Measurements from ENCODE around the gene RAB40C.

The RAB40C gene

DNA sequence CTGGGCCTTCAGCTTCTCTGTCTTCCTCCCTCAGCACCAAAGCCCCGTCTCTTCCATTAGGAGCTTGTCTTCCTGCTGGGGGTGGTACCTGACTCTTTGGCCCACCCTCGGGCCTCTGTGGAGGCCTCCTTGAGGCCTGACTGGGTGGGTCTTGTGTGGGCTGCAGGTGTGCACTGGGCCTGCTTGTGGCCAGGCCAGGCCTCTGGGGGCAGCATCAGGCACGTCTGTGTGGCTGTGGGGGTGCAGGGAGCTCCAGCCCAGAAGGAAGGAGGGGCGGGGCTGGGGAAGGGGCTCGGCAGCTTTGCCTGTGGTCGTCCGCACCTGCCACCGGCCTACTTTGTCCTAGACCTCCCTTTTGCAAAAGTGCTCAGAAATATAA lies 13.1 kb upstream of the RAB40C start:
- Histone ChIP-seq H3K9me2 (replicated peaks; ENCODE audit: low read depth, low read length) (no peaks in the 10 kb centered on the region), H3F3A (ENCODE audit: low read depth) (no peaks in the 10 kb centered on the region), H3K4me1 (ENCODE audit: insufficient read depth, low read length, poor library complexity, severe bottlenecking) (peaks cover 14% of the 10 kb centered on the region), H3K4me3 (ENCODE audit: low read length, poor library complexity, severe bottlenecking) (peak overlapping the region; percentile 60), H3K79me2 (ENCODE audit: insufficient read depth, low read length) (no peaks in the 10 kb centered on the region), H3K36me3 (ENCODE audit: insufficient read depth, low read length) (no peaks in the 10 kb centered on the region), H4K20me1 (ENCODE audit: insufficient read depth, low read length, poor library complexity, severe bottlenecking) (no peaks in the 10 kb centered on the region), H3K9me3 (ENCODE audit: insufficient read depth, low read depth, low read length) (no peaks in the 10 kb centered on the region), H2AFZ (ENCODE audit: low read length) (0 out of 2 replicates have a peak overlapping the region, but pooled peaks have one; percentile 36), H3K4me2 (ENCODE audit: low read depth, low read length, poor library complexity, severe bottlenecking) (peak overlapping the region; percentile 70), H3K9ac (ENCODE audit: low read depth, low read length, poor library complexity, severe bottlenecking) (peak overlapping the region; percentile 58), H3K27me3 (ENCODE audit: insufficient read depth, low read length, poor library complexity, severe bottlenecking) (no peaks in the 10 kb centered on the region)
- TF ChIP-seq, protein P1, sequence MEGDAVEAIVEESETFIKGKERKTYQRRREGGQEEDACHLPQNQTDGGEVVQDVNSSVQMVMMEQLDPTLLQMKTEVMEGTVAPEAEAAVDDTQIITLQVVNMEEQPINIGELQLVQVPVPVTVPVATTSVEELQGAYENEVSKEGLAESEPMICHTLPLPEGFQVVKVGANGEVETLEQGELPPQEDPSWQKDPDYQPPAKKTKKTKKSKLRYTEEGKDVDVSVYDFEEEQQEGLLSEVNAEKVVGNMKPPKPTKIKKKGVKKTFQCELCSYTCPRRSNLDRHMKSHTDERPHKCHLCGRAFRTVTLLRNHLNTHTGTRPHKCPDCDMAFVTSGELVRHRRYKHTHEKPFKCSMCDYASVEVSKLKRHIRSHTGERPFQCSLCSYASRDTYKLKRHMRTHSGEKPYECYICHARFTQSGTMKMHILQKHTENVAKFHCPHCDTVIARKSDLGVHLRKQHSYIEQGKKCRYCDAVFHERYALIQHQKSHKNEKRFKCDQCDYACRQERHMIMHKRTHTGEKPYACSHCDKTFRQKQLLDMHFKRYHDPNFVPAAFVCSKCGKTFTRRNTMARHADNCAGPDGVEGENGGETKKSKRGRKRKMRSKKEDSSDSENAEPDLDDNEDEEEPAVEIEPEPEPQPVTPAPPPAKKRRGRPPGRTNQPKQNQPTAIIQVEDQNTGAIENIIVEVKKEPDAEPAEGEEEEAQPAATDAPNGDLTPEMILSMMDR (conservative IDR thresholded peaks at IDR 0.05; ENCODE audit: low read length), result peak; percentile 38
- TF ChIP-seq EZH2phosphoT487 (IDR thresholded peaks at IDR 0.05; ENCODE audit: borderline replicate concordance), result no peak

DNA sequence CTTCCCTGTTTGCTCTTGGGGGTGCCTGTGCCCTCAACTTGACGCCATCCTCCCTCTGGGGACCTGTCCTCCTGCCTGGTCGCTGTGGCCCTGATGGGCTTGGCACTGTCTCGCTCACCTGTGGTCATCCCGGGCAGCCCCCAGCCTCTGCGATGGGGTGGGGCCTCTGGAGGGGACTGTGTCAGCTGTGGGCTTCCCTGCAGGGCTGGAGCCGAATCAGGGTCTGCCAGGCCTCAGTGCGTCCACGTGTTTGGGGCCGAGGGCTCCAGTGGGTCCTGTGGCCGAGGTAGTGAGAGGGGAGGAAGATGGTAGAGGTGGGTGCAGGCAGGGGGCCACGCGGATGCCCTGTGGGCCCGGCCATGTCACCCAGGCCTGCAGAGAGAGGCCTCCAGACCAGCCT lies 12.1 kb upstream of the RAB40C start:
- TF ChIP-seq, protein P1 (conservative IDR thresholded peaks at IDR 0.05; ENCODE audit: low read length), result no peak
- TF ChIP-seq EZH2phosphoT487 (IDR thresholded peaks at IDR 0.05; ENCODE audit: borderline replicate concordance), result no peak
- no peak overlapping the region for H3K4me3 ChIP-seq (ENCODE audit: low read length, poor library complexity, severe bottlenecking)
- H4K20me1 ChIP-seq (ENCODE audit: insufficient read depth, low read length, poor library complexity, severe bottlenecking), result no peaks in the 10 kb centered on the region
- no peak overlapping the region for H3K4me2 ChIP-seq (ENCODE audit: low read depth, low read length, poor library complexity, severe bottlenecking)
- no peaks in the 10 kb centered on the region for H3K9me3 ChIP-seq (ENCODE audit: insufficient read depth, low read depth, low read length)
- H3K9ac ChIP-seq (ENCODE audit: low read depth, low read length, poor library complexity, severe bottlenecking), result no peak overlapping the region
- H2AFZ ChIP-seq (ENCODE audit: low read length), result no peak overlapping the region
- no peaks in the 10 kb centered on the region for H3K36me3 ChIP-seq (ENCODE audit: insufficient read depth, low read length)
- H3K27me3 ChIP-seq (ENCODE audit: insufficient read depth, low read length, poor library complexity, severe bottlenecking), result no peaks in the 10 kb centered on the region
- no peaks in the 10 kb centered on the region for H3K79me2 ChIP-seq (ENCODE audit: insufficient read depth, low read length)
- H3F3A ChIP-seq (ENCODE audit: low read depth), result no peaks in the 10 kb centered on the region
- H3K9me2 ChIP-seq (replicated peaks; ENCODE audit: low read depth, low read length), result no peaks in the 10 kb centered on the region
- peaks cover 14% of the 10 kb centered on the region for H3K4me1 ChIP-seq (ENCODE audit: insufficient read depth, low read length, poor library complexity, severe bottlenecking)

DNA sequence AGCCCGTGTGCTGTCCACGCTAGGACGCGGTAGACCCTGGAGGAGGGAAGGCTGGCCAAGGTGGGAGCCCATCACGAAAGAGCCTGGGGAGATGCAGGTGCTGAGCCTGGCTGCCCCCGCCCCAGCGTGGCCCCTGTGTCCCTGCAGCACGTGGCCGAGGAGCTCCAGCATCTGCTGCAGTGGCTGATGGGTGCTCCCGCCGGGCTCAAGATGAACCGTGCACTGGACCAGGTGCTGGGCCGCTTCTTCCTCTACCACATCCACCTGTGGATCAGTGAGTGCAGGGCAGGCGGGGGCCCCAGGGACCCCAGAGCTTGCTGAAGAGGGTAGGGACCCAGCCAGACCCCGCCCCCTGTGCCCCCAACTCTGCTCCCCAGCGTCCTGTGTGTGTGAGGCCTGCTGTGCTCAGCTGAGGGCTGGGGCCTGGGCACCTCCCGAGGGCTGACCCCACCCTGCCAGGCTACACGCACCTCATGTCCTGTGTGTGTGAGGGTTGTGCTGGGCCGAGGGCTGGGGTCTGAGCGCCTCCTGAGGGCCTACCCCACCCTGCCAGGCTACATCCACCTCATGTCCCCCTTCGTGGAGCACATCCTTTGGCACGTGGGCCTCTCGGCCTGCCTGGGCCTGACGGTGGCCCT lies 11.5 kb upstream of the RAB40C start:
- no peaks in the 10 kb centered on the region for H3K36me3 ChIP-seq (ENCODE audit: insufficient read depth, low read length)

More for the DNA sequence above, 11.5 kb upstream of the RAB40C start:
- no peaks in the 10 kb centered on the region for H3K9me2 ChIP-seq (replicated peaks; ENCODE audit: low read depth, low read length)
- no peaks in the 10 kb centered on the region for H3K27me3 ChIP-seq (ENCODE audit: insufficient read depth, low read length, poor library complexity, severe bottlenecking)
- H3K79me2 ChIP-seq (ENCODE audit: insufficient read depth, low read length), result no peaks in the 10 kb centered on the region
- no peak overlapping the region for H3K4me2 ChIP-seq (ENCODE audit: low read depth, low read length, poor library complexity, severe bottlenecking)
- no peaks in the 10 kb centered on the region for H4K20me1 ChIP-seq (ENCODE audit: insufficient read depth, low read length, poor library complexity, severe bottlenecking)
- H2AFZ ChIP-seq (ENCODE audit: low read length), result no peak overlapping the region
- no peak overlapping the region for H3K9ac ChIP-seq (ENCODE audit: low read depth, low read length, poor library complexity, severe bottlenecking)
- H3K9me3 ChIP-seq (ENCODE audit: insufficient read depth, low read depth, low read length), result no peaks in the 10 kb centered on the region
- H3K4me3 ChIP-seq (ENCODE audit: low read length, poor library complexity, severe bottlenecking), result no peak overlapping the region
- H3F3A ChIP-seq (ENCODE audit: low read depth), result no peaks in the 10 kb centered on the region
- H3K4me1 ChIP-seq (ENCODE audit: insufficient read depth, low read length, poor library complexity, severe bottlenecking), result peaks cover 14% of the 10 kb centered on the region
- TF ChIP-seq, protein P1 (conservative IDR thresholded peaks at IDR 0.05; ENCODE audit: low read length), result no peak
- no peak for TF ChIP-seq EZH2phosphoT487 (IDR thresholded peaks at IDR 0.05; ENCODE audit: borderline replicate concordance)

Data from Loucy (cell line).